ENCODE measurements around the gene KLHL14.

The KLHL14 gene

GRCh38 chr18:32634876-32635431, 137.9 kb downstream of the KLHL14 start:
- no peak for TF ChIP-seq JUND (IDR thresholded peaks at IDR 0.05; ENCODE audit: low read depth)
- in situ Hi-C loops (cut with HindIII; ENCODE audit: low pct_unique_long_range_greater_than_20kb, low sequenced_read_pairs) = no loop called here
- DNase-seq (ENCODE audit: low read depth in 1 of 2, low spot score in 1 of 2) = no peak

- in situ Hi-C loops (cut with HindIII; ENCODE audit: low pct_unique_long_range_greater_than_20kb, low sequenced_read_pairs) = no loop called here
- no peak for DNase-seq (ENCODE audit: low read depth in 1 of 2, low spot score in 1 of 2)
- no peak for TF ChIP-seq JUND (IDR thresholded peaks at IDR 0.05; ENCODE audit: low read depth)
Measured at GRCh38 chr18:32629981-32630700, 142.7 kb downstream of the KLHL14 start.

GRCh38 chr18:32629292-32629691, 143.5 kb downstream of the KLHL14 start:
- in situ Hi-C loops (cut with HindIII; ENCODE audit: low pct_unique_long_range_greater_than_20kb, low sequenced_read_pairs) = no loop called here
- TF ChIP-seq JUND (IDR thresholded peaks at IDR 0.05; ENCODE audit: low read depth) = no peak
- peak in 1 of 2 experiments; percentile 9 for DNase-seq (ENCODE audit: low read depth in 1 of 2, low spot score in 1 of 2)

GRCh38 chr18:32624182-32624723, 148.6 kb downstream of the KLHL14 start:
- in situ Hi-C loops (cut with HindIII; ENCODE audit: low pct_unique_long_range_greater_than_20kb, low sequenced_read_pairs) = no loop called here
- DNase-seq (ENCODE audit: low read depth in 1 of 2, low spot score in 1 of 2) = peak; percentile 2 to 34
- no peak for TF ChIP-seq JUND (IDR thresholded peaks at IDR 0.05; ENCODE audit: low read depth)

GRCh38 chr18:32623563-32623962, 149.3 kb downstream of the KLHL14 start:
- TF ChIP-seq JUND (IDR thresholded peaks at IDR 0.05; ENCODE audit: low read depth) = no peak
- no peak for DNase-seq (ENCODE audit: low read depth in 1 of 2, low spot score in 1 of 2)
- in situ Hi-C loops (cut with HindIII; ENCODE audit: low pct_unique_long_range_greater_than_20kb, low sequenced_read_pairs) = no loop called here
